Cerebellar nuclear complex (tissue), 1 donor: ENCODE data around the gene TUBA3E.
"Not testable (repeated sequence)": the region's sequence is repeated elsewhere in the genome, so short reads cannot be mapped to it uniquely, and the experiment has no call there.

Source experiments
- DNase-seq, 2 experiments: peaks; one replicate each; lab custom pipeline; 2025; lab: John Stamatoyannopoulos, UW

The TUBA3E gene

GRCh38 chr2:130198343-130198742 is at the start of gene TUBA3E:
TSS of gene TUBA3E (minus strand) at chr2:130198439. CDS start at chr2:130198360, 79 bp downstream.
- no peak for DNase-seq

DNA sequence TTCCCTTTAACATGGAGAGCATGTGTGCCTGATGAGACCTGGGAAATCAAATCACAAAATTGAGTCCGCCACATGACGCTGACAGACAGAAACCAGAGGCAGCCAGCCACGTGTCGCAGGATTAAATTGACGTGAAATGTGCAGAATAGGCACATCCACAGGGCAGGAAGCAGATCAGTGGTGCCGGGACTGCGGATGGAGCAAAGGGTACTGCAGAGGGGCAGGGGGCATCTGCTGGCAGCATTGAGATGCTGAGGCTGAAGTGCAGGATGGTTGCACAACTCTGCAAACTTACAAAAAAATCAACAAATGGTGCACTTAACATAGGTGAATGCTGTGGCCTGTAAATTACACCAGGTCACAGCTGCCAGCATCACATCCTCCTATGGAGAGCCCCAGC is 48.2 kb upstream of the TUBA3E start:
- DNase-seq: no peak

GRCh38 chr2:130245976-130246375 is 47.7 kb upstream of the TUBA3E start:
- no peak for DNase-seq

- DNase-seq: no peak
Measured at GRCh38 chr2:130243359-130243758, 45.1 kb upstream of the TUBA3E start.

- no peak for DNase-seq
Measured at GRCh38 chr2:130241041-130241707, 42.9 kb upstream of the TUBA3E start.

- DNase-seq: not testable (repeated sequence)
Measured at GRCh38 chr2:130239581-130239980, 41.3 kb upstream of the TUBA3E start.

DNA sequence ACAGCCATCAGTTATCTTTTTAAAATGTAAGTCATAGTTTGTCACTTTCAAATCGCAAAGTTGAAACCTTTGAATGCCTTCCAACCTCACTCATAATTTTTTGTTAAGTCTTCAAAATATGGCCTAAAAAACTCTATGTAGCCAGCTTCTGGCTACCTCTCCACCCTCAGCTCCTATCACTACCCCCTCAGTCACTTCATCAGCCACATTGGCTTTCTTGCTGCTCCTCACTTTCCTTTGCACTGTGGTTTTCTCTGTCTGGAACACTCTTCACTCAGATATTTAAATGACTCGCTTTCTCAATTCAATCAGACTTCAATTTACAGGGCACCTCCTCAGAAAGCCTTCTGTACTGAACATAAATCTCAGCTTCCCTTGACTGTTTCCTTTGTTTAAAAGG is 34.8 kb upstream of the TUBA3E start:
- not testable (repeated sequence) for DNase-seq

DNA sequence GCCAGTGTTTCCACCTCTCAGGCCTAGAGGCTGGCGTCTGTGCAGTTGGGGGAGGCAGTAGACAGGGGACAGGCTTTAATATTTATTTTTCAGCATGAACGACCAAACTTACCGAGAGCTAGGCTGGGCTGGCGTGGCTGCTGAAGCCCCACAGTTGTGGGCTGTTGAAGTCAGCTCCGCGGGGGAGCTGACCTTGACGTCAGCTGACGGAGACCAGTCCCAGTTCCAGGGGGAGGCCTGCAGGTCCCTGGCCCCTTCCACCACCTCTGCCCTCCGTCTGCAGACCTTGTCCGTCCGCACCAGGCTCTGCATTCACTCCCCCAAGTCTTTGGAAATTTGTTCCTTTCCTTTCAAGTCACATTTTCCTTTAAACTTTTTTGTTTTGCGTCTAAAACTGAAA is 33.4 kb upstream of the TUBA3E start:
- DNase-seq: no peak

DNA sequence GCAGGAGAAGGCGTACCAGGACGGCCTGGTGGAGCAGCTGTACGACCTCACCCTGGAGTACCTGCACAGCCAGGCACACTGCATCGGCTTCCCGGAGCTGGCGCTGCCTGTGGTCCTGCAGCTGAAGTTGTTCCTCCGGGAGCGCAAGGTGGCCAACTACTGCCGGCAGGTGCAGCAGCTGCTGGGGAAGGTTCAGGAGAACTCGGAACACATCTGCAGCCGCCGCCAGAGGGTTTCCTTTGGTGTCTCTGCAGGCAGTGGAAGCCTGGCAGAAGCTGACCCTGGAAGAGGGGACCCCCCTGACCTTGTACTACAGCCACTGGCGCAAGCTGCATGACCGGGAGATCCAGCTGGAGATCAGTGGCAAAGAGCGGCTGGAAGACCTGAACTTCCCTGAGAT is 32.7 kb upstream of the TUBA3E start:
- DNase-seq: not testable (repeated sequence)

GRCh38 chr2:130230376-130230775 is 32.1 kb upstream of the TUBA3E start:
- not testable (repeated sequence) for DNase-seq

DNA sequence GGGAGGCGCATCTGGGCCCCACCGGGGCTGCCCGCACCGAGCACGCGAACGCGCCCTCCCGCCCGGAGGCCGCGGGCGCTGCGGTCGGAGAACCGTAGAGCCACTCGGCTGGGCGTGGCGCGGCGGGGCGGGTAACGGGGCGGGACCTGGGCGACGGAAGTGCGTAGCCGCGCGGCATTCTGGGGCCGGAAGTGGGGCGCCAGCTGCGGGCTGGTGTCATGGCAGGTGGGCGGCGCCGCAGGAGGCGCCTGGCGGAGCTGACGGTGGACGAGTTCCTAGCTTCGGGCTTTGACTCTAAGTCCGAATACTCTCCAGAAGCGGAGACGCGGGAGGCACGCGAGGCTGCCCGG is 30.9 kb upstream of the TUBA3E start:
- DNase-seq: not testable (repeated sequence)

- not testable (repeated sequence) for DNase-seq
Measured at GRCh38 chr2:130228467-130229160, 30.4 kb upstream of the TUBA3E start.

GRCh38 chr2:130228005-130228404 is 29.8 kb upstream of the TUBA3E start:
- DNase-seq: not testable (repeated sequence)

- DNase-seq: not testable (repeated sequence)
Measured at GRCh38 chr2:130222523-130222922, 24.3 kb upstream of the TUBA3E start.

- not testable (repeated sequence) for DNase-seq
Measured at GRCh38 chr2:130220505-130220904, 22.3 kb upstream of the TUBA3E start.

GRCh38 chr2:130219147-130219546 is 20.9 kb upstream of the TUBA3E start:
- not testable (repeated sequence) for DNase-seq

- DNase-seq: not testable (repeated sequence)
Measured at GRCh38 chr2:130207051-130207450, 8.8 kb upstream of the TUBA3E start.

DNA sequence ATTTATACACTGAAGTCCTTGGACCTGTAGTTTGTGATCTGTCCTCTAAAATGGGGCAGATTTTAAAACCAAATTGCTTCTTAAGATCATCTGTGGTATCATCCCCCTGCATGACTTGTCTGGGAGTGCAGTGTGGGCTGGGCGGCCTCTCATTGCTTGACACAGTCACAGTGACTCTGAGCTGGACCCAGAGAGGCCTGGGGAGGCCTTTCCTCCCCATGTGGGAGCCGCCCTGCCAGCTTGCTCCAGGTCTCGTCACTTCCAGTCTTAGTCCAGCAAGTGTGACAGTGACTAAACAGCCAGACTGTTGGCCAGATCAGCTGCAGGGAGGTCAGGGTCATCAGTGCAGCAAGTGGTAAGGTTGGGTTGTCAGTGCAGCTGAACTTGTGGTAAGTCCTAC is 4.9 kb upstream of the TUBA3E start:
- DNase-seq: not testable (repeated sequence)

- DNase-seq: not testable (repeated sequence)
Measured at GRCh38 chr2:130202518-130202917, 4.3 kb upstream of the TUBA3E start.

GRCh38 chr2:130196052-130196451 is 2.2 kb downstream of the TUBA3E start:
- not testable (repeated sequence) for DNase-seq

DNA sequence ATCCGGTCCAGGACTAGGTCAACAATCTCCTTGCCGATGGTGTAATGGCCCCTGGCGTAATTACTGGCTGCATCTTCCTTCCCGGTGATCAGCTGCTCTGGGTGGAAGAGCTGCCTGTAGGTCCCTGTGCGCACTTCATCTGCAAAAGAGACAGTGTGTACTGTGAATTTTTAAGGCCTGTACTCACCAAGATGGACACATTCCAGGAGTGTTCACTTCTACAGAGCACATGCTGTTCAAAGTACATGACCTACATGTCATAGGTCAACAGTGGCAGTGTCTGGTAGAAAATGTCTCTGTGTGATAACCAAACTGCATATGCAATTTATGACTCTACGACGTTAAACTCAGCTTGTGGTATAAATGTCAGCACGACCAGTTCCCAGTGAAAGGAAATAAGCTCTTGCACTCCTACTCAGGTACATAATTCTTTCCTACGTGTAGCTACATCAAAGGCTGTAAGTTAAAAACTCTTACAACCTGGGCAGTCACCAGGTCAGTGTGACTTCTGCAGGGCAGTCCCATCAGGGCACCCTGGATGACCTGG is 3.1 kb downstream of the TUBA3E start:
- DNase-seq: not testable (repeated sequence)

- DNase-seq: not testable (repeated sequence)
Measured at GRCh38 chr2:130193824-130194223, 4.4 kb downstream of the TUBA3E start.

- DNase-seq: not testable (repeated sequence)
Measured at GRCh38 chr2:130192451-130192850, 5.8 kb downstream of the TUBA3E start.
